ENCODE data around the gene NFYC. TPM values are rescaled to one million over a fixed set of nuclear protein-coding genes. Genes with fewer than 3 reads are reported as not detected.

NFYC gene
- total RNA-seq, 4 donors from 2014 or later, result 30.2 to 45.6 (median 43.2) TPM

DNA sequence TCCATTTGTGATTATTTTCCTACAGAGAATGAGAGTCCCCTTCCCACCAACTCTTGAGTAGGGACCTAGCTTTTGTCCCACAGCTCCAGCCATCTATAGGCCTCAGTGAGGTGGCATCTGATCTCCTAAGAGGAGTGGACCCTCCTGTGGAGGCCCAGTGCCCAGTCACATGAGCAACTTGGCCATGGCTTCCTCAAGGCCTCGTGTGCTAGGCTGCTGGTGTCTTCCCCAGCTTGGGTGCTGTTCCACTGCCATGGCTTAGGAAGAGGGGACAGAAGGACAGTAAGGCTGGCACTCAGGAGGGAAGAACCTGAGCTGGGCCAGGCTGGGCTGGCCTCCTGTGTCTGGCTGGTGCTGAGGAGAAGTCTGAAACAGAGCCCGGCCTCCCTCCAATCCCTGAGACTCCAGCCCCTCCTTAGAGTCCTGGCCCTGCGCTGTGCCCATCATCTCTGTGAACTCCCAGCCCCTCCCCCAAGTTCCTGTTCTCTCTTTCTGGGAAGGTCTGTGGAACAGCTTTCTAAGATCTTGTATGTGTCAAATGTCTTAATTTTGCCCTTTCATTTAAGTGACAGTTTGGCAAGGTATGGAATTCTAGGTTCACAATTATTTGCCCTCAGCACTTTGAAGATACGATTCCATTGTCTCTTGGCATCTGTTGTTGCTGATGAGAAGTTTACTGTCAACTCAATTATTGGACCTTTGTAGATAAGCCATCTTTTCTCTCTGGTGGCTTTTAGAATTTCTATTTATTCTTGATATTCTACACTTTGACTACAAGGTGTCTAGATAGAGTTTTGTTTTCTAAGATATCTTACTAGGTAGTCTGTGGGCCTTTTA, 85.0 kb downstream of the NFYC start:
- TF ChIP-seq, protein P1, sequence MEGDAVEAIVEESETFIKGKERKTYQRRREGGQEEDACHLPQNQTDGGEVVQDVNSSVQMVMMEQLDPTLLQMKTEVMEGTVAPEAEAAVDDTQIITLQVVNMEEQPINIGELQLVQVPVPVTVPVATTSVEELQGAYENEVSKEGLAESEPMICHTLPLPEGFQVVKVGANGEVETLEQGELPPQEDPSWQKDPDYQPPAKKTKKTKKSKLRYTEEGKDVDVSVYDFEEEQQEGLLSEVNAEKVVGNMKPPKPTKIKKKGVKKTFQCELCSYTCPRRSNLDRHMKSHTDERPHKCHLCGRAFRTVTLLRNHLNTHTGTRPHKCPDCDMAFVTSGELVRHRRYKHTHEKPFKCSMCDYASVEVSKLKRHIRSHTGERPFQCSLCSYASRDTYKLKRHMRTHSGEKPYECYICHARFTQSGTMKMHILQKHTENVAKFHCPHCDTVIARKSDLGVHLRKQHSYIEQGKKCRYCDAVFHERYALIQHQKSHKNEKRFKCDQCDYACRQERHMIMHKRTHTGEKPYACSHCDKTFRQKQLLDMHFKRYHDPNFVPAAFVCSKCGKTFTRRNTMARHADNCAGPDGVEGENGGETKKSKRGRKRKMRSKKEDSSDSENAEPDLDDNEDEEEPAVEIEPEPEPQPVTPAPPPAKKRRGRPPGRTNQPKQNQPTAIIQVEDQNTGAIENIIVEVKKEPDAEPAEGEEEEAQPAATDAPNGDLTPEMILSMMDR (IDR thresholded peaks at IDR 0.05; ENCODE audit: low read depth), result no peak

- TF ChIP-seq, protein P1 (IDR thresholded peaks at IDR 0.05; ENCODE audit: low read depth), result no peak
These were observed 85.9 kb downstream of the NFYC start for GRCh38 chr1:40777224-40777970.

- TF ChIP-seq, protein P1 (IDR thresholded peaks at IDR 0.05; ENCODE audit: low read depth), result no peak
These were observed 89.4 kb downstream of the NFYC start for GRCh38 chr1:40780678-40781607.

DNA sequence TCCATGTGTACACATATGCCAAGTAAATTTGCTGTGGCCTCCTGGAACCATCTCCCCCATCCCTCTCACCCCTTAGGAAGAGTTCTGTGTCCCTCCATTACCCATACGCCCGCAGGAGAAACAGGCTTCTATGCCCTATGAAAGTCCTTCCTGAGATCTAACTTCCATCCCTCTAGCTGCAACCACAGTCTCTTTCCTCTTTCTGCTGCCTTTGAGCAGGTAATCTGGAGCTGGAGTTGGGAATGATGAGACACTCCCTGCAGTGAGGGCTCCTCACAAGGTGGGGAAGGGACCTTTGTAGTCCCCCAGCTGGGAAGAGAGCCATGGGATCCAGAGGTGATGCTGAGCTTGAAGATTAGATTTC, 90.1 kb downstream of the NFYC start:
- TF ChIP-seq, protein P1 (IDR thresholded peaks at IDR 0.05; ENCODE audit: low read depth), result no peak

DNA sequence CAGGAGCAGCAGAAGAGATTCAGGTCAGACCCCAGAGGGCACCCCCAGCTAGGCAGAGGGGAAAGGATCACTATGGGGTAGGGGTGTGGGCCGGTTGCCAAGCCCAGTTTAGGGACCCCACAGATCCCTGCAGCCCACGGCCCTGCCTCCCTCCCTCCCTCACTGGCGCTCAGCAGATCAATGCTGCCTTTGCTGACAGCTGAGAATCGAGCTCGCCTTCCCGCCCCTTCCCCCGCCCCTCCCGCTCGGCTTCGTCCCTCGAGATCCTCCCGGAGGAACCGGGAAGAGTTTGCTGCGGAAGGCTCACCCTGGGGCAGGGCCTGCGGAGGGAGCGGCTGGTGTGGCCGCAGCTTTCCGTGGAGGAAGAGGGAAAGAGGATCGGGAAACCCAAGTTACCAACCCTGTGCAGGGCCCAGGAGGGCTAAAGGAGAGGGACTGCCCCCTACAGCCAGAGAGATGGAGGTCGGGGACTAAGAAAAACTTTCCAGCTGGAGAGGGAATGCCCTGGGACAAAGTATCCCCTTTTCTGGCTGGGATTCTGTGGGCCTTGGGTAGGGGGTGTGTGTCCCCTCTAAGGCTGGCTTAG, 91.0 kb downstream of the NFYC start:
- TF ChIP-seq, protein P1 (IDR thresholded peaks at IDR 0.05; ENCODE audit: low read depth), result no peak

DNA sequence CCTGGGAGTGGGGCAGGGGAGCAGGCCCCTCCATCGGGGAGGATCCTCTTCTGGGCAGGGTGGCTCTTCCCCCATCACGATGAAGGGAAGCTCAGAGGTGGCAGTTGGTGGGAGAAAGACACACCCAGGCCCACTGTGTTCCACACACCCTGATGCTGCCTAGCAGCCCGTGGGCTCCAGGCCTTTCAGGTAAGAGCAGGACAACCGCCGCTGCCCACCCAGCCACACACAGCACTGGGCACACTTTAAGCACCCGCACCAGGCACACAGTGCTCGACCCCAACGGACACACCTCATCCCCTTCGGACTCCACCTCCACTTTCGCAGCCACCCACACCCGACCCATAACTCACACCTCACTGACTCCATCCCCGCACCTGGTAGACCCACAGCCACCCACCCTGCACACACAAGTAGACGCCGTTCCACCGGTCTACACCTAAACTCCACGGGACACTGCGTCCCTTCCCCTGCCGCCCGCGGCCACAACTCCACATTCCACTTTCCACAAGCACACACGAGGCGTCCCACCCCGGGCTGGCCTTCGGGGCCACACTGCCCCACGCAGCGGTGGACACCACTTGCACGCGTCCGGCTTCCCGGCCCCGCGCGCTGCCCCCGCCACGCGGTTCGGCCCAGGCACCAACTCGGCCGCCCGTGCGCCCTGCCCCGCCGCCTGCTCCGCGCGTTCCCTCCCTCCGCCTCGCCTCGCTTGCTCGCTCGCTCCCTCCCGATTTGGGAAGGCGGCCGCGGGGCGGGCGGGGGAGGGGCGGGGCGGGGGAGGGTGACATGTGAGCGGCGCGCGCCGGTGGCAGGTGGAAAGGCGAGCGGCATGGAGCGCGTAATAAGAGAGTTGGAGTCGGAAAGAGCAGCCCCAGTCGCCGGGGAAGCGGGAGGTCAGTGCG, 91.7 kb downstream of the NFYC start, which contains the start of gene KCNQ4:
Gene KCNQ4, plus strand, starts transcription at position 787 of the 905 bp plus-strand sequence. CDS start 307 bp downstream, outside the sequence.
- TF ChIP-seq, protein P1 (IDR thresholded peaks at IDR 0.05; ENCODE audit: low read depth), result no peak

Measured in subcutaneous adipose tissue (tissue), 4 donors.